Measurements from ENCODE around the gene USHBP1. TPM values are rescaled to one million over a fixed set of nuclear protein-coding genes. Genes with fewer than 3 reads are reported as not detected.
"Not testable (repeated sequence)": the region's sequence is repeated elsewhere in the genome, so short reads cannot be mapped to it uniquely, and the experiment has no call there.

USHBP1 gene
- total RNA-seq, 1 experiment from 2014 or later = not detected

DNA sequence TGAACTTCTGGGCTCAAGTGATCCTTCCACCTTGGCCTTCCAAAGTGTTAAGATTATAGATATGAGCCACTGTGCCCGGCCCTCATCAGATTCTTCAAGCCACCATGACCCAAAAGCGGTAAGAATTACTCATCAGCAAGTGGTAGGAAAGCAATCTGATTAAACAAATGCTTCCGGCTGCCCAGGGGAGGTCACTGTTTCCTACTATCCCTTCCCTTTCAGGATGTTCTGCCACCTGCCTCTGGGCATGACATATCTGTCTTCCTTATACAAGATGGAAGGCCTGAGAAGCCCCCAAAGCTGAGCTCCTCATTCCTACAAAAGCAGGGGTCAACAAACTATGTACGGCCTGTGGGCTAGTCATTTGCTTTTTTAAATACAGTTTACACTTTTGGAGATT lies 31.7 kb upstream of the USHBP1 start:
- in situ Hi-C loops (cut with HindIII; ENCODE audit: low pct_unique_long_range_greater_than_20kb, low sequenced_read_pairs) (no loop called here), intact Hi-C loops (cut with micrococcal nuclease; ENCODE audit: unreplicated experiment) (no loop called here)
- Histone ChIP-seq H3K27me3 (ENCODE audit: control insufficient read depth, insufficient read depth, low read length) (no peaks in the 10 kb centered on the region), H3K9me3 (ENCODE audit: control insufficient read depth, insufficient read depth, low read depth, low read length) (no peaks in the 10 kb centered on the region), H3K4me3 (ENCODE audit: low read depth in 2 of 2, low read length in 2 of 2) (no peak overlapping the region), H3K27ac (ENCODE audit: low read length) (no peak overlapping the region; the same call in 1 of the 2 replicates), H3K36me3 (ENCODE audit: control insufficient read depth, insufficient read depth, low read length) (no peaks in the 10 kb centered on the region), H3K4me1 (ENCODE audit: control insufficient read depth, insufficient read depth, low read length) (no peaks in the 10 kb centered on the region)
- CTCF ChIA-PET = interaction anchor here (0.7 kb wide), 1 partner anchor 9 kb away, joined by 7 read pairs; no protein-coding TSS in a partner anchor
- no peak for ATAC-seq
- peak; percentile 51 for DNase-seq (ENCODE audit: low read depth, low spot score)
- BruUV-seq (replicated peaks) = no TSS peak
- TF ChIP-seq POLR2AphosphoS5 (IDR thresholded peaks at IDR 0.05; ENCODE audit: low read depth, low read length) = no peak
- TF ChIP-seq, protein P1, sequence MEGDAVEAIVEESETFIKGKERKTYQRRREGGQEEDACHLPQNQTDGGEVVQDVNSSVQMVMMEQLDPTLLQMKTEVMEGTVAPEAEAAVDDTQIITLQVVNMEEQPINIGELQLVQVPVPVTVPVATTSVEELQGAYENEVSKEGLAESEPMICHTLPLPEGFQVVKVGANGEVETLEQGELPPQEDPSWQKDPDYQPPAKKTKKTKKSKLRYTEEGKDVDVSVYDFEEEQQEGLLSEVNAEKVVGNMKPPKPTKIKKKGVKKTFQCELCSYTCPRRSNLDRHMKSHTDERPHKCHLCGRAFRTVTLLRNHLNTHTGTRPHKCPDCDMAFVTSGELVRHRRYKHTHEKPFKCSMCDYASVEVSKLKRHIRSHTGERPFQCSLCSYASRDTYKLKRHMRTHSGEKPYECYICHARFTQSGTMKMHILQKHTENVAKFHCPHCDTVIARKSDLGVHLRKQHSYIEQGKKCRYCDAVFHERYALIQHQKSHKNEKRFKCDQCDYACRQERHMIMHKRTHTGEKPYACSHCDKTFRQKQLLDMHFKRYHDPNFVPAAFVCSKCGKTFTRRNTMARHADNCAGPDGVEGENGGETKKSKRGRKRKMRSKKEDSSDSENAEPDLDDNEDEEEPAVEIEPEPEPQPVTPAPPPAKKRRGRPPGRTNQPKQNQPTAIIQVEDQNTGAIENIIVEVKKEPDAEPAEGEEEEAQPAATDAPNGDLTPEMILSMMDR (IDR thresholded peaks at IDR 0.05) = peak; percentile 29; the same call in 1 of the 2 replicates
- POLR2A ChIA-PET = no interaction called here

DNA sequence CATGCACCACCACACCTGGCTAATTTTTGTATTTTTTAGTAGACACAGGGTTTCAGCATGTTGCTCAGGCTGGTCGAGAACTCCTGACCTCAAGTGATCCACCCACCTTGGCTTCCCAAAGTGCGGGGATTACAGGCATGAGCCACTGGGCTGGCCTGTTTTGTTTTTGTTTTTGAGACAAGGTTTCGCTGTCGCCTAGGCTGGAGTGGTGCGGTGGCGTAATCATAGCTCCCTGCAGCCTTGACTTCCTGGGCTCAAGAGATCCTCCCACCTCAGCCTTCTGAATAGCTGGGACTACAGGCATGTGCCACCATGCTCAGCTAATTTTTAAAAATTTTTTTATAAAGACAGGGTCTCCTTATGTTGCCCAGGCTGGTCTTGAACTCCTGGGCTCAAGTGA lies 31.0 kb upstream of the USHBP1 start:
- ATAC-seq; H3K4me1 ChIP-seq (ENCODE audit: control insufficient read depth, insufficient read depth, low read length); H3K9me3 ChIP-seq (ENCODE audit: control insufficient read depth, insufficient read depth, low read depth, low read length); in situ Hi-C loops (cut with HindIII; ENCODE audit: low pct_unique_long_range_greater_than_20kb, low sequenced_read_pairs); intact Hi-C loops (cut with micrococcal nuclease; ENCODE audit: unreplicated experiment); H3K4me3 ChIP-seq (ENCODE audit: low read depth in 2 of 2, low read length in 2 of 2); BruUV-seq (replicated peaks); H3K27ac ChIP-seq (ENCODE audit: low read length); H3K27me3 ChIP-seq (ENCODE audit: control insufficient read depth, insufficient read depth, low read length); POLR2A ChIA-PET; DNase-seq (ENCODE audit: low read depth, low spot score); CTCF ChIA-PET; H3K36me3 ChIP-seq (ENCODE audit: control insufficient read depth, insufficient read depth, low read length): not testable (repeated sequence)

DNA sequence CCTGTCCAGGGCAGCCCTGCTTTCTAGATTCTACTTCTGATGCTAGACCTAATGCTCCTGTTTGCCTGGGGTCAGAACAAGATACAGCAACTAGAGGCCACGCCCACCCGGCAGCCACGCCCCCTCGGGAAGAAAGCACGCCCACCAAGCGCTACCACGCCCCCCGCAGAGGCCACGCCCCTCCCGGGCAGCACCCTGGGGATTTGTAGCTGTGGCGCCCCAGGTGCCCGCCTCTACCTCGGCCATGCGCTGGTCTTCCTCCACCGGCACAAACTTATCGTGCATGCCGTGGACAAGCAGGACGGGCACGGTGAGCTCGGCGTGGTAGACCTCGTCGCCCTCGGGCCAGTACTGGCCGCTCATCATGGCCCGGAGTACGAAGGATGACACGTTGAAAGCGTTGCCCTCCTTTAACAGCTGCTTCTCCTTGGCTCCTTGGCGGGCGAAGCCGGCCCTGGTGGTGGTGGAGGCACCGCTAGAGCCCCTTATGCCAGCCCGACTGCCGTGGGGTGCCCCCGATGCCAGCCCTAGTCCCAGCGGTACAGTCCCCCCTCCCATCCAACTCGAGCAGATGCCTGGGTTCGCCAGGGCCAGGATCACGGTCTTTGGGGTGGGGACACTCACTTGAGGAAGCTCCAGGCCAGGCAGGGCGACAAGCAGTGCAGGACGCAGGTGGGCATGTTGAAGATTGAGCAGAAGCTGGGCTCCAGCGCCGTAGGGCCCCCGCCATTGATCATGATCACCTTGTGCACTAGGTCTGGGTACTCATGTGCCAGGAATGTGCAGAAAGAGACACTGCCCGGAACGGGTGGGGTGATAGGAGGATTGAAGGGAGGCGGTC lies 29.7 kb upstream of the USHBP1 start:
- ATAC-seq (no peak), DNase-seq (ENCODE audit: low read depth, low spot score) (no peak)
- Histone ChIP-seq H3K9me3 (ENCODE audit: control insufficient read depth, insufficient read depth, low read depth, low read length) (no peaks in the 10 kb centered on the region), H3K4me1 (ENCODE audit: control insufficient read depth, insufficient read depth, low read length) (peaks cover 3% of the 10 kb centered on the region; the same call in 1 of the 2 replicates), H3K27ac (ENCODE audit: low read length) (no peak overlapping the region), H3K4me3 (ENCODE audit: low read depth in 2 of 2, low read length in 2 of 2) (no peak overlapping the region), H3K36me3 (ENCODE audit: control insufficient read depth, insufficient read depth, low read length) (no peaks in the 10 kb centered on the region), H3K27me3 (ENCODE audit: control insufficient read depth, insufficient read depth, low read length) (no peaks in the 10 kb centered on the region)
- ChIA-PET POLR2A (no interaction called here), CTCF (interaction anchor here (1.4 kb wide), 1 partner anchor 11 kb away, joined by 8 read pairs; the partner anchor contains the start of gene MRPL34)
- in situ Hi-C loops (cut with HindIII; ENCODE audit: low pct_unique_long_range_greater_than_20kb, low sequenced_read_pairs) = no loop called here
- TF ChIP-seq TCF7L2 (IDR thresholded peaks at IDR 0.05; ENCODE audit: low read depth, low read length) = no peak
- TF ChIP-seq, protein P1 (IDR thresholded peaks at IDR 0.05) = no peak
- TF ChIP-seq POLR2AphosphoS5 (IDR thresholded peaks at IDR 0.05; ENCODE audit: low read depth, low read length) = no peak
- TF ChIP-seq SIN3A (IDR thresholded peaks at IDR 0.05; ENCODE audit: borderline replicate concordance, insufficient read depth, low read depth, low read length) = no peak
- TF ChIP-seq, protein P2, sequence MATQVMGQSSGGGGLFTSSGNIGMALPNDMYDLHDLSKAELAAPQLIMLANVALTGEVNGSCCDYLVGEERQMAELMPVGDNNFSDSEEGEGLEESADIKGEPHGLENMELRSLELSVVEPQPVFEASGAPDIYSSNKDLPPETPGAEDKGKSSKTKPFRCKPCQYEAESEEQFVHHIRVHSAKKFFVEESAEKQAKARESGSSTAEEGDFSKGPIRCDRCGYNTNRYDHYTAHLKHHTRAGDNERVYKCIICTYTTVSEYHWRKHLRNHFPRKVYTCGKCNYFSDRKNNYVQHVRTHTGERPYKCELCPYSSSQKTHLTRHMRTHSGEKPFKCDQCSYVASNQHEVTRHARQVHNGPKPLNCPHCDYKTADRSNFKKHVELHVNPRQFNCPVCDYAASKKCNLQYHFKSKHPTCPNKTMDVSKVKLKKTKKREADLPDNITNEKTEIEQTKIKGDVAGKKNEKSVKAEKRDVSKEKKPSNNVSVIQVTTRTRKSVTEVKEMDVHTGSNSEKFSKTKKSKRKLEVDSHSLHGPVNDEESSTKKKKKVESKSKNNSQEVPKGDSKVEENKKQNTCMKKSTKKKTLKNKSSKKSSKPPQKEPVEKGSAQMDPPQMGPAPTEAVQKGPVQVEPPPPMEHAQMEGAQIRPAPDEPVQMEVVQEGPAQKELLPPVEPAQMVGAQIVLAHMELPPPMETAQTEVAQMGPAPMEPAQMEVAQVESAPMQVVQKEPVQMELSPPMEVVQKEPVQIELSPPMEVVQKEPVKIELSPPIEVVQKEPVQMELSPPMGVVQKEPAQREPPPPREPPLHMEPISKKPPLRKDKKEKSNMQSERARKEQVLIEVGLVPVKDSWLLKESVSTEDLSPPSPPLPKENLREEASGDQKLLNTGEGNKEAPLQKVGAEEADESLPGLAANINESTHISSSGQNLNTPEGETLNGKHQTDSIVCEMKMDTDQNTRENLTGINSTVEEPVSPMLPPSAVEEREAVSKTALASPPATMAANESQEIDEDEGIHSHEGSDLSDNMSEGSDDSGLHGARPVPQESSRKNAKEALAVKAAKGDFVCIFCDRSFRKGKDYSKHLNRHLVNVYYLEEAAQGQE (IDR thresholded peaks at IDR 0.05; ENCODE audit: insufficient read depth in 1 of 2, low read depth in 2 of 2, low read length in 1 of 2) = no peak
- intact Hi-C loops (cut with micrococcal nuclease; ENCODE audit: unreplicated experiment) = no loop called here
- no TSS peak for BruUV-seq (replicated peaks)
